Activated CD4-positive, alpha-beta T cell treated with anti-CD3 and anti-CD28 coated beads for 48 hours (primary cell): Measurements from ENCODE around the gene PTPRF.
"Not testable (repeated sequence)": the region's sequence is repeated elsewhere in the genome, so short reads cannot be mapped to it uniquely, and the experiment has no call there.

ENCODE experiments used
- DNase-seq: peaks from one replicate; pipeline ENCODE4 v3.0.0-alpha.2; 2020

PTPRF gene

GRCh38 chr1:43530483-43531106 is at the start of gene PTPRF:
Gene PTPRF (plus strand): TSS chr1:43530883. CDS start chr1:43545076, 14,193 bp downstream.
- peak; percentile 44 for DNase-seq

GRCh38 chr1:43481491-43481890 is 49.2 kb upstream of the PTPRF start:
- no peak for DNase-seq

- no peak for DNase-seq
Observed at GRCh38 chr1:43482215-43482614, 48.5 kb upstream of the PTPRF start.

- no peak for DNase-seq
Observed at GRCh38 chr1:43484367-43484766, 46.3 kb upstream of the PTPRF start.

GRCh38 chr1:43488165-43488564 is 42.5 kb upstream of the PTPRF start:
- no peak for DNase-seq

- DNase-seq = no peak
Observed at GRCh38 chr1:43491061-43491460, 39.6 kb upstream of the PTPRF start.

GRCh38 chr1:43492826-43493225 is 37.9 kb upstream of the PTPRF start:
- no peak for DNase-seq

- DNase-seq = no peak
Observed at GRCh38 chr1:43493661-43494450, 36.8 kb upstream of the PTPRF start.

GRCh38 chr1:43495204-43495603 is 35.5 kb upstream of the PTPRF start:
- DNase-seq = no peak

GRCh38 chr1:43499898-43500297 is 30.8 kb upstream of the PTPRF start:
- no peak for DNase-seq

- not testable (repeated sequence) for DNase-seq
Observed at GRCh38 chr1:43501806-43502205, 28.9 kb upstream of the PTPRF start.

GRCh38 chr1:43503534-43503933 is 27.1 kb upstream of the PTPRF start:
- DNase-seq = no peak

- no peak for DNase-seq
Observed at GRCh38 chr1:43505077-43505780, 25.5 kb upstream of the PTPRF start.

- DNase-seq = no peak
Observed at GRCh38 chr1:43506233-43506632, 24.4 kb upstream of the PTPRF start.

- DNase-seq = no peak
Observed at GRCh38 chr1:43507296-43508295, 23.1 kb upstream of the PTPRF start.

GRCh38 chr1:43509007-43509739 is 21.5 kb upstream of the PTPRF start:
- DNase-seq = no peak

- DNase-seq = peak; percentile 62
Observed at GRCh38 chr1:43509740-43510375, 20.8 kb upstream of the PTPRF start.

GRCh38 chr1:43510621-43511020 is 20.1 kb upstream of the PTPRF start:
- DNase-seq = no peak

- DNase-seq = no peak
Observed at GRCh38 chr1:43511394-43511793, 19.3 kb upstream of the PTPRF start.

GRCh38 chr1:43512133-43512532 is 18.6 kb upstream of the PTPRF start:
- no peak for DNase-seq

GRCh38 chr1:43512681-43513080 is 18.0 kb upstream of the PTPRF start:
- no peak for DNase-seq
